ENCODE data around the gene GFRA4. TPM values are rescaled to one million over a fixed set of nuclear protein-coding genes. Genes with fewer than 3 reads are reported as not detected.

GFRA4 gene
- total and polyA plus RNA-seq, 7 donors: not detected

GRCh38 chr20:3692706-3693294 is 29.6 kb upstream of the GFRA4 start:
- H3K27me3 ChIP-seq (ENCODE audit: insufficient read depth in 3 of 3, low read length in 2 of 3): no peaks in the 10 kb centered on the region
- no peaks in the 10 kb centered on the region for H3K4me1 ChIP-seq
- 56 to 81% (median 62%) methylated on average over 12 to 23 of the region's 23 CpGs for WGBS, 3 donors
- DNase-seq: no peak
- no peaks in the 10 kb centered on the region for H3K36me3 ChIP-seq (ENCODE audit: insufficient read depth in 1 of 2, low read depth in 1 of 2)
- H3K27ac ChIP-seq: no peak overlapping the region
- H3K4me3 ChIP-seq: no peak overlapping the region
- H3K9me3 ChIP-seq: peaks cover 3% of the 10 kb centered on the region
- intact Hi-C loops (cut with DNase I): no loop called here
- ATAC-seq: no peak
- TF ChIP-seq, protein P1, sequence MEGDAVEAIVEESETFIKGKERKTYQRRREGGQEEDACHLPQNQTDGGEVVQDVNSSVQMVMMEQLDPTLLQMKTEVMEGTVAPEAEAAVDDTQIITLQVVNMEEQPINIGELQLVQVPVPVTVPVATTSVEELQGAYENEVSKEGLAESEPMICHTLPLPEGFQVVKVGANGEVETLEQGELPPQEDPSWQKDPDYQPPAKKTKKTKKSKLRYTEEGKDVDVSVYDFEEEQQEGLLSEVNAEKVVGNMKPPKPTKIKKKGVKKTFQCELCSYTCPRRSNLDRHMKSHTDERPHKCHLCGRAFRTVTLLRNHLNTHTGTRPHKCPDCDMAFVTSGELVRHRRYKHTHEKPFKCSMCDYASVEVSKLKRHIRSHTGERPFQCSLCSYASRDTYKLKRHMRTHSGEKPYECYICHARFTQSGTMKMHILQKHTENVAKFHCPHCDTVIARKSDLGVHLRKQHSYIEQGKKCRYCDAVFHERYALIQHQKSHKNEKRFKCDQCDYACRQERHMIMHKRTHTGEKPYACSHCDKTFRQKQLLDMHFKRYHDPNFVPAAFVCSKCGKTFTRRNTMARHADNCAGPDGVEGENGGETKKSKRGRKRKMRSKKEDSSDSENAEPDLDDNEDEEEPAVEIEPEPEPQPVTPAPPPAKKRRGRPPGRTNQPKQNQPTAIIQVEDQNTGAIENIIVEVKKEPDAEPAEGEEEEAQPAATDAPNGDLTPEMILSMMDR (IDR thresholded peaks at IDR 0.05): no peak

- H3K4me1 ChIP-seq: peaks cover 8% of the 10 kb centered on the region
- H3K4me3 ChIP-seq: no peak overlapping the region
- TF ChIP-seq, protein P1 (IDR thresholded peaks at IDR 0.05): no peak
- WGBS, 3 donors: 86 to 94% (median 87%) methylated on average over 9 of the region's 9 CpGs
- peaks cover 3% of the 10 kb centered on the region for H3K9me3 ChIP-seq
- DNase-seq (no peak), ATAC-seq (no peak)
- H3K27me3 ChIP-seq (ENCODE audit: insufficient read depth in 3 of 3, low read length in 2 of 3): no peaks in the 10 kb centered on the region
- H3K27ac ChIP-seq: no peak overlapping the region
- intact Hi-C loops (cut with DNase I): no loop called here
- H3K36me3 ChIP-seq (ENCODE audit: insufficient read depth in 1 of 2, low read depth in 1 of 2): no peaks in the 10 kb centered on the region
These were observed 28.7 kb upstream of the GFRA4 start for GRCh38 chr20:3691897-3692296.

DNA sequence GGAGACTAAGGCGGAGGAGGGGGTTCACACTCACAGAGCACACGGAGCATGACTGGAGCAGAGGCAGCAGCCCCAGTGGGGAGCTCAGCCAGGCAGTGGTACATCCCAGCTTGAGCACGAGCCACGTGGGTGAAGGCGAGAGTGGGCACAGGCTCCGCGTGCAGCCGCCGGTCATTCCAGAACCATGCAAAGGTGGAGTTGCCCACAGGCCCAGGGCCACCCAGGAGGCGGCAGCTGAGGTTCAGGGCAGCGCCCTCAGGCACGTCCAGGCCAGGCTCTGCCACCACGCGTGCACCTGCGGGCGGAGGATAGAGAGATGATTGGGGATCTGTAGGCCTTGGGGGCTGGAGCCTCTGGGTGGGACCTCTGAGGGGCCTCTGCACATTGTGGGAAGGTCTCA is 28.1 kb upstream of the GFRA4 start:
- no peaks in the 10 kb centered on the region for H3K36me3 ChIP-seq (ENCODE audit: insufficient read depth in 1 of 2, low read depth in 1 of 2)
- WGBS, 3 donors: 91 to 94% (median 92%) methylated on average over 16 of the region's 16 CpGs
- ATAC-seq (no peak), DNase-seq (no peak)
- no peaks in the 10 kb centered on the region for H3K27me3 ChIP-seq (ENCODE audit: insufficient read depth in 3 of 3, low read length in 2 of 3)
- peaks cover 11% of the 10 kb centered on the region for H3K4me1 ChIP-seq
- intact Hi-C loops (cut with DNase I): no loop called here
- H3K9me3 ChIP-seq: peaks cover 1% of the 10 kb centered on the region
- TF ChIP-seq, protein P1 (IDR thresholded peaks at IDR 0.05): no peak
- no peak overlapping the region for H3K4me3 ChIP-seq
- H3K27ac ChIP-seq: no peak overlapping the region

DNA sequence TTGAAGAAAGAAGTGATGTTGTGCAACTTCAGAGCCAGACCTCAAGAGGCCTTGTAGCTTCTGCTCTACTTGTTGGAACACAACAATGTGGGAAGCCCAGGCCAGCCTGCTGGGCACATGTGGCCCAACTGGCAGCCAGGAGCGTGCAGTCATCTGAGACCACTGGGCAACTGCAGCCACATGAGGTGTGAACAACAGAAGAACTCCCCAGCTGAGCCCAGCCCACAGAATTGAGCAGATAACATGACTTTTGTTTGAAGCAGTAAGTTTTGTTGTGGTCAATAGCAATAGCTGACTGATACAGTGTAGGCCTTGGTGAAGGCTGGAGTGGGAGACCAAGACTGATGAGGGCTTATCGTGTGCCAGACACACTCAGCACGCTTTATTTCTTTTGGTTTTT is 27.2 kb upstream of the GFRA4 start:
- Histone ChIP-seq H3K27ac (no peak overlapping the region), H3K27me3 (ENCODE audit: insufficient read depth in 3 of 3, low read length in 2 of 3) (no peaks in the 10 kb centered on the region), H3K9me3 (no peaks in the 10 kb centered on the region), H3K36me3 (ENCODE audit: insufficient read depth in 1 of 2, low read depth in 1 of 2) (no peaks in the 10 kb centered on the region), H3K4me1 (peaks cover 12% of the 10 kb centered on the region), H3K4me3 (no peak overlapping the region)
- TF ChIP-seq, protein P1 (IDR thresholded peaks at IDR 0.05): no peak
- no peak for DNase-seq
- intact Hi-C loops (cut with DNase I): no loop called here
- WGBS, 3 donors: 93 to 96% (median 95%) methylated on average over 3 of the region's 3 CpGs
- no peak for ATAC-seq

DNA sequence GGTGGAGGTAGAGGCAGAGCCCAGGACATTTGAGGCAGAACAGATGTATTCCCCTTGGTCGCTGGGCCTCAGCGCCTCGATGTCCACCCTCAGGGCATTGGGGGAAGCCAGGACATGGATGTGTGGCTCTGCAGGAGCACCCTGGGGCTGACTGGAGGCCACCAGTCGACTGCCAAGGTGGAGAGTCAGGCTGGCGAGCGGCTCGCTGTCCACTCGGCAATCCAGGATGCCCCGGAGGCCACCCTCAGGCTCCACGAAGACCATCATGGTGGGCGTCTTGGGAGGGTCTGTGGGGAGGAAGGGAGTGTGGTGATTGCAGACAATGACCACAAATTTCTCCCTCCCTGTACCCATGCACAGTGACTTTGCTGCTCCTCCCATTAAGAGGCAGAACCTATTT is 26.8 kb upstream of the GFRA4 start:
- Histone ChIP-seq H3K9me3 (no peaks in the 10 kb centered on the region), H3K4me3 (no peak overlapping the region), H3K27me3 (ENCODE audit: insufficient read depth in 3 of 3, low read length in 2 of 3) (no peaks in the 10 kb centered on the region), H3K27ac (no peak overlapping the region), H3K36me3 (ENCODE audit: insufficient read depth in 1 of 2, low read depth in 1 of 2) (no peaks in the 10 kb centered on the region), H3K4me1 (peaks cover 12% of the 10 kb centered on the region)
- no peak for ATAC-seq
- no peak for DNase-seq
- TF ChIP-seq, protein P1 (IDR thresholded peaks at IDR 0.05): no peak
- WGBS, 3 donors: 90 to 91% (median 90%) methylated on average over 11 of the region's 11 CpGs
- intact Hi-C loops (cut with DNase I): no loop called here
